Subcutaneous adipose tissue (tissue), 4 donors: Measurements from ENCODE around the gene RBMS1. TPM values are rescaled to one million over a fixed set of nuclear protein-coding genes. Genes with fewer than 3 reads are reported as not detected.

Experiments
- CTCF ChIP-seq: fragments of 450-650 bp; IDR thresholded peaks from one replicate; pipeline ENCODE4 v1.5.1; 2016; ENCODE audit warnings: low read depth, mild to moderate bottlenecking, control low read depth, antibody characterized with exemption, moderate library complexity
- total RNA-seq, 4 donors: library from RNA; depleted of rRNA; stranded (reverse); fragments of >200 nt; gene quantifications; one replicate each; pipeline ENCODE4 v1.1.0, GENCODE V29; 2016

RBMS1 gene
- total RNA-seq, 4 donors from 2014 or later, result 80.1 to 164 (median 95.7) TPM

GRCh38 chr2:160228141-160228917 lies 265.3 kb downstream of the RBMS1 start:
- no peak for TF ChIP-seq CTCF

- no peak for TF ChIP-seq CTCF
Observed at GRCh38 chr2:160227293-160227915, 266.2 kb downstream of the RBMS1 start.

GRCh38 chr2:160226367-160226766 lies 267.2 kb downstream of the RBMS1 start:
- no peak for TF ChIP-seq CTCF

- TF ChIP-seq CTCF, result no peak
Observed at GRCh38 chr2:160225722-160226121, 267.9 kb downstream of the RBMS1 start.

- TF ChIP-seq CTCF, result no peak
Observed at GRCh38 chr2:160224507-160224906, 269.1 kb downstream of the RBMS1 start.

GRCh38 chr2:160224060-160224459 lies 269.5 kb downstream of the RBMS1 start:
- no peak for TF ChIP-seq CTCF

- no peak for TF ChIP-seq CTCF
Observed at GRCh38 chr2:160223560-160223959, 270.0 kb downstream of the RBMS1 start.
